ENCODE results near the gene ST6GALNAC1.

DNA sequence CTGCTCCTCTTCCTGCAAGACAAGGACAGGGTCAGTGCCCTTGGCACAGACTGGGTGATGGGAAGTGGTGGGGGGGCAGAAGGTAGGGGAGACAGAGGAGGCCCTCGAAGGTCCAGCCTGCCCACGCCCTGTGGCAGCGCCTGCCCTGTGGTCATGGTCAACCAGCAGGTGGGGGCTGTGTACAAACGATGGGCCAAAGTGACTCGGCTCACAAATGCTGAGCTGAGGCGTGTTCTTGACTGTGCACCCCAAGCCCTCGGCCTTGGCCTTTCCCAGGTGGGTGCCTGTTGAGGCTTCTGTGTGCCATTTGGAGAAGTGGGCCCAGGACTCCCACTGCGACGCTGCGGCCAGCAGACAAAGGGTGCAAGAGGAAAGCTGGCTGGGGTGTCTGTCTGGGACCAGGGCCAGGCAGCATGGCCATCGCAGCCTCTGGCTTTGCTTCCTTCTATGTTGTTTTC, 44.6 kb upstream of the ST6GALNAC1 start:
- TF ChIP-seq POLR2A (IDR thresholded peaks at IDR 0.05): no peak
- TF ChIP-seq, protein P1, sequence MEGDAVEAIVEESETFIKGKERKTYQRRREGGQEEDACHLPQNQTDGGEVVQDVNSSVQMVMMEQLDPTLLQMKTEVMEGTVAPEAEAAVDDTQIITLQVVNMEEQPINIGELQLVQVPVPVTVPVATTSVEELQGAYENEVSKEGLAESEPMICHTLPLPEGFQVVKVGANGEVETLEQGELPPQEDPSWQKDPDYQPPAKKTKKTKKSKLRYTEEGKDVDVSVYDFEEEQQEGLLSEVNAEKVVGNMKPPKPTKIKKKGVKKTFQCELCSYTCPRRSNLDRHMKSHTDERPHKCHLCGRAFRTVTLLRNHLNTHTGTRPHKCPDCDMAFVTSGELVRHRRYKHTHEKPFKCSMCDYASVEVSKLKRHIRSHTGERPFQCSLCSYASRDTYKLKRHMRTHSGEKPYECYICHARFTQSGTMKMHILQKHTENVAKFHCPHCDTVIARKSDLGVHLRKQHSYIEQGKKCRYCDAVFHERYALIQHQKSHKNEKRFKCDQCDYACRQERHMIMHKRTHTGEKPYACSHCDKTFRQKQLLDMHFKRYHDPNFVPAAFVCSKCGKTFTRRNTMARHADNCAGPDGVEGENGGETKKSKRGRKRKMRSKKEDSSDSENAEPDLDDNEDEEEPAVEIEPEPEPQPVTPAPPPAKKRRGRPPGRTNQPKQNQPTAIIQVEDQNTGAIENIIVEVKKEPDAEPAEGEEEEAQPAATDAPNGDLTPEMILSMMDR (IDR thresholded peaks at IDR 0.05): no peak

All from thyroid gland (tissue), 4 donors.